ENCODE data around the gene TRERF1. TPM values are rescaled to one million over a fixed set of nuclear protein-coding genes. Genes with fewer than 3 reads are reported as not detected.

TRERF1 gene
- total and polyA plus RNA-seq, 2 of the 8 experiments (the other 6 are each of a cell fraction or from before 2014, with no cell fraction given) = 10.8 to 21.5 TPM

DNA sequence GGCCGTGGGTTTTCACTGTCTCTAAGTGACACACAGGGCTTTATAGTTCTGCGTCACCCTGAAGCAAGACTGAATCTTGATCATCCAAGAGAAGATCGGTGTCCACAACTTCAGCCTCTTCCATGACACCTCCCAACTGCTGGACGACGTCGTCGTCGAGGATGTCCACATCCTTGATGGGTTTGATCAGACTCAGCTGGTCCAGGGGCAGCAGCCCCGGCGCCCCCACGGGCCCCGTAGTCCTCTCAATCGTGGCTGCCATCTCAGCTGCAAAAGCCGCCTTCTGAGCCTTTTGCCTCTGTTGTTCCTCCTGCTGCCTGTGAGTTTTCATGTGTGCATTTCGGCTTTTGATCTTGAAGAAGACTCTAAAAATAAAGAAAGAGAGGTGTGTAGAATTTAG lies 223.4 kb downstream of the TRERF1 start (continued):
- TF ChIP-seq NANOG (IDR thresholded peaks at IDR 0.05; ENCODE audit: insufficient read depth, low read depth, low read length, poor library complexity, severe bottlenecking) = no peak

Measured in H1 (cell line).